Large intestine (tissue), 3 donors: Measurements from ENCODE around the gene NABP1. TPM values are rescaled to one million over a fixed set of nuclear protein-coding genes. Genes with fewer than 3 reads are reported as not detected.

Source experiments
- DNase-seq, 2 donors: peaks; one replicate each; pipeline versions ENCODE4 v3.0.0 to v3.0.0-alpha.2; 2013
- H3K27ac ChIP-seq: one replicate; pipeline ENCODE4 v1.5.1; 2013; ENCODE audit warnings: low read length
- H3K27me3 ChIP-seq: 2 replicates; pipeline ENCODE4 v1.6.1; 2013; ENCODE audit warnings: low read length; ENCODE audit not compliant: control insufficient read depth, insufficient read depth
- H3K36me3 ChIP-seq: 2 replicates; pipeline ENCODE4 v1.6.1; 2013; ENCODE audit warnings: low read length; ENCODE audit not compliant: control insufficient read depth, insufficient read depth
- H3K4me1 ChIP-seq: one replicate; pipeline ENCODE4 v1.6.1; 2013; ENCODE audit warnings: low read length; ENCODE audit not compliant: control insufficient read depth, insufficient read depth
- H3K4me3 ChIP-seq: one replicate; pipeline ENCODE4 v1.5.1; 2013; ENCODE audit warnings: low read length
- H3K9me3 ChIP-seq: one replicate; pipeline ENCODE4 v1.6.1; 2013; ENCODE audit warnings: mild to moderate bottlenecking, low read depth, low read length, moderate library complexity; ENCODE audit not compliant: control insufficient read depth
- WGBS: methylation state at CpG from one replicate; pipeline ENCODE4 v1.1.5; 2013; ENCODE audit warnings: low lambda C conversion rate; ENCODE audit not compliant: insufficient coverage; 5-methylcytosine and 5-hydroxymethylcytosine counted together
- polyA plus RNA-seq: library from polyadenylated mRNA; unstranded; fragments of 120-200 nt; gene quantifications from one replicate; pipeline ENCODE4 v1.2.1, GENCODE V29; 2013

NABP1 gene
- polyA plus RNA-seq, 1 donor: 77.1 TPM

- Histone ChIP-seq H3K36me3 (no peaks in the 10 kb centered on the region), H3K4me1 (peaks cover 33% of the 10 kb centered on the region), H3K27ac (no peak overlapping the region), H3K27me3 (no peaks in the 10 kb centered on the region), H3K4me3 (no peak overlapping the region), H3K9me3 (no peaks in the 10 kb centered on the region)
- WGBS: no CpG with 5 or more reads among the region's 2 CpGs
- no peak for DNase-seq
Measured at GRCh38 chr2:191693166-191693565, 15.2 kb downstream of the NABP1 start.

GRCh38 chr2:191693778-191694177 is 15.8 kb downstream of the NABP1 start:
- WGBS: 100% methylated on average over 1 of the region's 1 CpG
- Histone ChIP-seq H3K4me3 (no peak overlapping the region), H3K4me1 (peaks cover 33% of the 10 kb centered on the region), H3K9me3 (no peaks in the 10 kb centered on the region), H3K36me3 (no peaks in the 10 kb centered on the region), H3K27ac (no peak overlapping the region), H3K27me3 (no peaks in the 10 kb centered on the region)
- DNase-seq: no peak

GRCh38 chr2:191696001-191696400 is 18.1 kb downstream of the NABP1 start:
- Histone ChIP-seq H3K4me3 (no peak overlapping the region), H3K27me3 (no peaks in the 10 kb centered on the region), H3K9me3 (no peaks in the 10 kb centered on the region), H3K36me3 (no peaks in the 10 kb centered on the region), H3K4me1 (peaks cover 17% of the 10 kb centered on the region), H3K27ac (peak overlapping the region; percentile 32)
- peak; percentile 68 to 75 for DNase-seq

GRCh38 chr2:191696966-191697365 is 19.0 kb downstream of the NABP1 start:
- H3K4me3 ChIP-seq: no peak overlapping the region
- no peaks in the 10 kb centered on the region for H3K27me3 ChIP-seq
- no peaks in the 10 kb centered on the region for H3K9me3 ChIP-seq
- DNase-seq: no peak
- no peaks in the 10 kb centered on the region for H3K36me3 ChIP-seq
- no peak overlapping the region for H3K27ac ChIP-seq
- peaks cover 17% of the 10 kb centered on the region for H3K4me1 ChIP-seq

- Histone ChIP-seq H3K27ac (no peak overlapping the region), H3K4me3 (no peak overlapping the region), H3K36me3 (no peaks in the 10 kb centered on the region), H3K4me1 (peaks cover 14% of the 10 kb centered on the region), H3K9me3 (no peaks in the 10 kb centered on the region), H3K27me3 (no peaks in the 10 kb centered on the region)
- 100% methylated on average over 1 of the region's 3 CpGs for WGBS
- DNase-seq: no peak
Measured at GRCh38 chr2:191697870-191698269, 19.9 kb downstream of the NABP1 start.

- H3K4me3 ChIP-seq: no peak overlapping the region
- no peaks in the 10 kb centered on the region for H3K27me3 ChIP-seq
- WGBS: no CpG with 5 or more reads among the region's 10 CpGs
- no peak overlapping the region for H3K27ac ChIP-seq
- peaks cover 5% of the 10 kb centered on the region for H3K4me1 ChIP-seq
- no peaks in the 10 kb centered on the region for H3K36me3 ChIP-seq
- DNase-seq: no peak
- H3K9me3 ChIP-seq: no peaks in the 10 kb centered on the region
Measured at GRCh38 chr2:191699341-191699945, 21.5 kb downstream of the NABP1 start.

- H3K27me3 ChIP-seq: no peaks in the 10 kb centered on the region
- H3K4me3 ChIP-seq: no peak overlapping the region
- H3K4me1 ChIP-seq: no peaks in the 10 kb centered on the region
- H3K36me3 ChIP-seq: no peaks in the 10 kb centered on the region
- H3K9me3 ChIP-seq: no peaks in the 10 kb centered on the region
- 100% methylated on average over 1 of the region's 1 CpG for WGBS
- H3K27ac ChIP-seq: no peak overlapping the region
- no peak for DNase-seq
Measured at GRCh38 chr2:191701029-191701428, 23.1 kb downstream of the NABP1 start.

- no peaks in the 10 kb centered on the region for H3K4me1 ChIP-seq
- H3K27me3 ChIP-seq: no peaks in the 10 kb centered on the region
Measured at GRCh38 chr2:191701696-191702095, 23.8 kb downstream of the NABP1 start.

GRCh38 chr2:191703079-191703725 is 25.3 kb downstream of the NABP1 start:
- Histone ChIP-seq H3K27ac (no peak overlapping the region), H3K27me3 (no peaks in the 10 kb centered on the region), H3K9me3 (no peaks in the 10 kb centered on the region), H3K4me1 (no peaks in the 10 kb centered on the region), H3K4me3 (no peak overlapping the region), H3K36me3 (no peaks in the 10 kb centered on the region)
- no peak for DNase-seq
- WGBS: no CpG with 5 or more reads among the region's 7 CpGs

More at GRCh38 chr2:191701696-191702095, 23.8 kb downstream of the NABP1 start:
- Histone ChIP-seq H3K9me3 (no peaks in the 10 kb centered on the region), H3K36me3 (no peaks in the 10 kb centered on the region), H3K27ac (no peak overlapping the region), H3K4me3 (no peak overlapping the region)
- no peak for DNase-seq
- 80% methylated on average over 1 of the region's 2 CpGs for WGBS

GRCh38 chr2:191705084-191705483 is 27.1 kb downstream of the NABP1 start:
- H3K4me3 ChIP-seq: no peak overlapping the region
- no peak overlapping the region for H3K27ac ChIP-seq
- no peaks in the 10 kb centered on the region for H3K27me3 ChIP-seq
- H3K9me3 ChIP-seq: no peaks in the 10 kb centered on the region
- no peaks in the 10 kb centered on the region for H3K36me3 ChIP-seq
- no peak for DNase-seq
- H3K4me1 ChIP-seq: no peaks in the 10 kb centered on the region
- 100% methylated on average over 1 of the region's 4 CpGs for WGBS

GRCh38 chr2:191705701-191706100 is 27.8 kb downstream of the NABP1 start:
- no peak for DNase-seq
- no peak overlapping the region for H3K4me3 ChIP-seq

More at GRCh38 chr2:191705701-191706100, 27.8 kb downstream of the NABP1 start:
- Histone ChIP-seq H3K9me3 (no peaks in the 10 kb centered on the region), H3K27me3 (no peaks in the 10 kb centered on the region), H3K36me3 (no peaks in the 10 kb centered on the region), H3K4me1 (no peaks in the 10 kb centered on the region), H3K27ac (no peak overlapping the region)
- WGBS: 100% methylated on average over 1 of the region's 1 CpG
